ENCODE measurements around the gene KIRREL2. TPM values are rescaled to one million over a fixed set of nuclear protein-coding genes. Genes with fewer than 3 reads are reported as not detected.
"Not testable (repeated sequence)": the region's sequence is repeated elsewhere in the genome, so short reads cannot be mapped to it uniquely, and the experiment has no call there.

The KIRREL2 gene
- total RNA-seq, 2 donors from 2014 or later: 0.06 TPM; not detected in 1

DNA sequence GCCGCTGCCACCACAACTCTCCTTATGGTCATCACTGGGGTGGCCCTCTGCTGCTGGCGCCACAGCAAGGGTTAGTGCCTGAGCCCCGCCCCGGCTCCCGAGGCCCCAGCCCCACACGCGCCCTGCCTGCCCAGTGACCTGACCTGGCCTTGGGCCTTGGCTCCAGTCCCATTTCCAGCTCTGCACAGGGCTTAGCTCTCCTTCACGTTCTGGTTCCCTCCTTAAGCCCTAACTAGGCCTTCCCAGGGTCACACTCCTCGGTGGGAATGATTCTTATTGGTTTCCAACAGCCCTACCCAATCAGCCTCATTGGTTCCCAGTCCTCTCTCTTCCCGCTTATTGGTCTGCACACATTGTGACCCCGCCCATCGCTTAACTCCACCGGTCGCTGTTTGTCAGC lies 5.8 kb downstream of the KIRREL2 start:
- intact Hi-C loops (cut with DNase I): no loop called here

DNA sequence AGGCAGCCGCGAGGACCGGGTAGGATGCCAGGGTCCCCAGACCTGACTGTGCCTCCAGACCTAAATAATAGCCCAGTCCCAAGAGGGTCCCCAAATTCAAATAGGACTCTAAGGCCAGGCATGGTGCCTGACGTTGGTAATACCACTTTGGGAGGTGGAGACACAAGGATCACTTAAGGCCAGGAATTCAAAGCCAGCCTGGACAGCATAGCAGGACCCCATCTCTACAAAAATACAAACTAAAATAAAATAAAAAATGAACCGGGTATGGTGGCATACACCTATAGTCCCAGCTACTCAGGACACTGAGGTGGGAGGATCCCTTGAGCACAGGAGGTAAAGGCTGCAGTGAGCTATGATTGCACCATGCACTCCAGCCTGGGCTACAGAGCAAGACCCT lies 6.3 kb downstream of the KIRREL2 start:
- intact Hi-C loops (cut with DNase I): no loop called here
- DNase-seq: no peak
- ATAC-seq: no peak

More for the DNA sequence above, 5.8 kb downstream of the KIRREL2 start:
- no peak for ATAC-seq
- DNase-seq: no peak

DNA sequence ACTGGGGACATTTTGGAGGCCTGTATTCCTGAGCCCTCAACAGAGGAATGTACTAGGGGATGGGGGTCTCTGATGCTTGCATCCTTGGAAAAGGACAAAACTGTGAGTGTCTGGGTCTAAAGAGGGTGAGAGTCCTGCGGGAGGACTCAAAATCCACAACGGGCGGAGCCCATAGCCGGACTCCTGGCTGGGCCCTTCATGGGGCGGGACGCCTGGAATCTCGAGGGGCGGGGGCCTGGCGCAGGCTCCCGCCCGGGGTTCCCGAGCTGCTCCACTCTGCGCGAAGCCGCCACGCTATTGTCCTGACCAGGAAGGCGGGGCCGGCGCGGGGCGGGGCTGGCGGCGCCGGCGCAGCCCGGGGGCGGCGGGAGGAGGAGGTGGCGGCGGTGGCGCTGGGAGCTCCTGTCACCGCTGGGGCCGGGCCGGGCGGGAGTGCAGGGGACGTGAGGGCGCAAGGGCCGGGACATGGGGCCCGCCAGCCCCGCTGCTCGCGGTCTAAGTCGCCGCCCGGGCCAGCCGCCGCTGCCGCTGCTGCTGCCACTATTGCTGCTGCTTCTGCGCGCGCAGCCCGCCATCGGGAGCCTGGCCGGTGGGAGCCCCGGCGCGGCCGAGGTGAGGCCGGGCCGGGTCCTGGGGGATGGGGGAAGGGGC lies 11.6 kb downstream of the KIRREL2 start, which contains the start of gene APLP1:
APLP1 (plus strand) TSS at position 403 of the 651 bp plus-strand sequence; CDS start at position 466, 63 bp downstream.
- peak; percentile 84 for DNase-seq

DNA sequence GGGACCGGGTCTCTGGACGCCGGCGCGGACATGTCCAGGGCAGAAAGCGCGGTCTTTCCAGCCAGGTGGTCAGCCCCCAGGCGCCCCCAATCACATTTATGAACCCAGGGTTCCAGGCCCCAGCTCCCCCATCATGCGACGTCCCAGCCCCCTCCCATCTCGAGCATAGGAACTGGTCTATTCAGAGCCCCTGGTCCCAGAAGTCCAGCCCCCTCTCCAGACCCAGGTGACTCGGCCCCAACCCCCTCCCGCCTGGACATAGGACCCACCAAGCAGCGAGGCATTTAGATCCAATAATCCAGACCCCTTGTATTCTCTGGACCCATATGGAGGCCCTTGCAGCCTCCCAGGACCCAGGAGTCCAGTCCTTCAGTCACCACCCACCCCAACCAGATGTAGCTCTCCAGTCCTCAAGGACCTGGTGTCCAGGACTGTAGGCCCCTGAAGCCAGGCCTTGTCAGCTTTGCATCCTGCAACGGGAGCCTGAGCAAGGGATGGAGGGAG lies 12.2 kb downstream of the KIRREL2 start:
- peak in 1 of 2 donors; percentile 9 for ATAC-seq

More for the DNA sequence above, 11.6 kb downstream of the KIRREL2 start, which contains the start of gene APLP1:
- intact Hi-C loops (cut with DNase I): no loop called here
- peak; percentile 93 for ATAC-seq

DNA sequence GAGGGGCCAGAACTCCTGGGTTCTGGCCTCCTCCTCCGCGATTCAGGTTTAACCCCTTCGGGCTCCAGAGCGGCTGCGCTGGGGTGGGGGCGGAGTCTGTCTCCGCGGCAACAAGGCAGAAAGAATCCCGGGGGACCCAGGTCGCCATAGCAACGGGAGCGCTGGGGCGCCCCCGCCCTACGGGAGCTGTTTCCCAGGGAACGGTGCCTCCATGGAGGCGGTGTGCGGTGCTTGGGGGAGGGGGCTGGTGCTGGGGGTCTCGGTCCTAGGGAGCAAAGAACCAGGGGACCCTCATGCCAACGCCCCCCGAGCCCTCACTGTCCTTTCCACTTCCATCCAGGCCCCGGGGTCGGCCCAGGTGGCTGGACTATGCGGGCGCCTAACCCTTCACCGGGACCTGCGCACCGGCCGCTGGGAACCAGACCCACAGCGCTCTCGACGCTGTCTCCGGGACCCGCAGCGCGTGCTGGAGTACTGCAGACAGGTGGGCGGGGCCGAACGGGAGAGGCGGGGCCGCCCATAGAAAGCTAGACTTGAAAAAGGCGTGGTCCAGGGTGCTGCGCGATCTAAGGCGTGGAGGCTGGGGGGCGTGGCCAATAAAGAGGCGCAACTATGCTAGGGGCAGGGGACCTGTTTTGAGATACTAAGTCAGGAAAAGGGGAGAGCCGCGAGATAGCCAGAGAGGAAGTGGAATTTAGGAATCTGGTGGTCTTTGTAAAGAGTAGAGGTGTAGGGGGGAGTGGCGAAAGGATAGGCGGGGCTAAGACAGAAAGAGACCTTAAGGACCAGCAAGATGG lies 12.8 kb downstream of the KIRREL2 start:
- DNase-seq: peak; percentile 83
- intact Hi-C loops (cut with DNase I): no loop called here
- ATAC-seq: peak; percentile 72 to 87

More for the DNA sequence above, 12.2 kb downstream of the KIRREL2 start:
- intact Hi-C loops (cut with DNase I): no loop called here
- DNase-seq: no peak

DNA sequence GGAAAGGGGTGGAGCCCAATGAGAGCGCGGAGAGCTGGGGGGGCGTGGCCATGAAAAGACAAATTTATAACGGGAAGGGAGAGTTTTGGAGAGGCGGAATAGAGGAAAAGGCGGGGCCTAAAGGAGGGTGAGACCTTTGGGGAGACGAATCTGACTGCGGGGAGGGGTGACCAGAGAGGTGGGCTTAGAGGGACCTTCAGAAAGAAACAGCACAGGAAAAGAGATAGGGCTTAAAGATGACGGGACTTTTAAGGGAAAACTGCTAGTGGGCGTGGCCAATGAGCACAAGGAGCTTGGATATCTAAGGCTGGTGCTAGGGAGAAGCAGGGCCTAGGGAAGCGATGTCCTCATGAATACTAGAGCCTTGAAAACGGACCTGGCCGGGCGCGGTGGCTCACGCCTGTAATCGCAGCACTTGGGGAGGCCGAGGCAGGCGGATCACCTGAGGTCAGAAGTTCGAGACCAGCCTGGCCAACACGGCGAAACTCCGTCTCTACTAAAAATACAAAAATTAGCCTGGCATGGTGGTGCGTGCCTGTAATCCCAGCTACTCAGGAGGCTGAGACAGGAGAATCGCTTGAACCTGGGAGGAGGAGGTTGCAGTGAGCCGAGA lies 13.5 kb downstream of the KIRREL2 start:
- intact Hi-C loops (cut with DNase I); DNase-seq; ATAC-seq: not testable (repeated sequence)

DNA sequence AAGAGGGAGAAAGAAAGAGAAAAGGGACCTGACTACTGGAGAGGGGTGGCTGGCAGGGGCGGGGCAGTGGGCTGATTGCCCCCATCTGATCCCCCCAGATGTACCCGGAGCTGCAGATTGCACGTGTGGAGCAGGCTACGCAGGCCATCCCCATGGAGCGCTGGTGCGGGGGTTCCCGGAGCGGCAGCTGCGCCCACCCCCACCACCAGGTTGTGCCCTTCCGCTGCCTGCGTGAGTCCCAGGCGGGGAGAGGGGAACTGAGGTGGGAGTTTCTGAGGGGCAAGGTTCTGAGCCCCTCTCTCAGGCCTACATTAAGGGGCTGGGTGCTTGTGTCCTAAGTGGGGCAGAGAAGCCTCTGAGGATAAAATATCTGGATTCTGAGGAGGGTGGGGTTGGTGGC lies 14.1 kb downstream of the KIRREL2 start:
- intact Hi-C loops (cut with DNase I): no loop called here
- no peak for DNase-seq
- ATAC-seq: no peak

DNA sequence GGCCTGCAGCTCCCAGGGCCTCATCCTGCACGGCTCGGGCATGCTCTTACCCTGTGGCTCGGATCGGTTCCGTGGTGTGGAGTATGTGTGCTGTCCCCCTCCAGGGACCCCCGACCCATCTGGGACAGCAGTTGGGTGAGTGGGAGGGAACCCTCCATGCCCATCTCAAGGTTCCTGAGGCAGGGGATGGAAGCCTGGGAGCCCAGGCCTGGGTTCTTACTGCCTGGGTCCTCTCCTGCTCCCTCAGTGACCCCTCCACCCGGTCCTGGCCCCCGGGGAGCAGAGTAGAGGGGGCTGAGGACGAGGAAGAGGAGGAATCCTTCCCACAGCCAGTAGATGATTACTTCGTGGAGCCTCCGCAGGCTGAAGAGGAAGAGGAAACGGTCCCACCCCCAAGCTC lies 14.9 kb downstream of the KIRREL2 start:
- DNase-seq: no peak
- ATAC-seq: no peak
- intact Hi-C loops (cut with DNase I): no loop called here

DNA sequence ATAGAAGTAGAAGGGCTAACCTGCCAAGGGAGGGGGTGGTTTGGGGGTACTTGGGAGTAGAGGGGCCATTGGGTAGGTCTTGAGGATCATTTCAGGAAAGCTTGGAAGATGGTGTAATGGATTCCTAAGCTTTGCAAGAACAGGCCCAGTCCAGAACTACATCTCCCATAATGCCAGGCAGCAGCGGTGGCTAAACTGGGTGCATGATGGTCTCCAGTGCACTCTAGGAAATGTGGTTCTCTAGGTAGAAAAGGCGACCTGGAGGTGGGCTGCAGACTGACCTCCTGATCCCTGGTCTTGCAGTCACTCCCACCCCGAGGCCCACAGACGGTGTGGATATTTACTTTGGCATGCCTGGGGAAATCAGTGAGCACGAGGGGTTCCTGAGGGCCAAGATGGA lies 15.5 kb downstream of the KIRREL2 start:
- intact Hi-C loops (cut with DNase I): no loop called here
- DNase-seq (no peak), ATAC-seq (no peak)

DNA sequence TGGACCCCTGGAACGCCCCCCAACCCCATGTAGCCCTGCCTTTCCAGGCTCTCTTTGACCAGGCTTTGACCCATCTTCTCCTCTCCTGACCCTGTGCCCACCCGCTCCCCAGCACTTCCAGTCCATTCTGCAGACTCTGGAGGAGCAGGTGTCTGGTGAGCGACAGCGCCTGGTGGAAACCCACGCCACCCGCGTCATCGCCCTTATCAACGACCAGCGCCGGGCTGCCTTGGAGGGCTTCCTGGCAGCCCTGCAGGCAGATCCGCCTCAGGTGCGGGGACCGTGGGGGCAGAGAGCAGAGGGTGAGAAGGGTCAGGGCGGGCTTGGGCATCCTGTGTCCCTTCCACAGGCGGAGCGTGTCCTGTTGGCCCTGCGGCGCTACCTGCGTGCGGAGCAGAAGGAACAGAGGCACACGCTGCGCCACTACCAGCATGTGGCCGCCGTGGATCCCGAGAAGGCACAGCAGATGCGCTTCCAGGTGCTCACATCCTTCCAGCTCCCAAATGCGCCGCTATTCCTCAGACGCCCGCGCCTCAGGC lies 17.8 kb downstream of the KIRREL2 start:
- DNase-seq: no peak
- ATAC-seq: no peak
- intact Hi-C loops (cut with DNase I): no loop called here

DNA sequence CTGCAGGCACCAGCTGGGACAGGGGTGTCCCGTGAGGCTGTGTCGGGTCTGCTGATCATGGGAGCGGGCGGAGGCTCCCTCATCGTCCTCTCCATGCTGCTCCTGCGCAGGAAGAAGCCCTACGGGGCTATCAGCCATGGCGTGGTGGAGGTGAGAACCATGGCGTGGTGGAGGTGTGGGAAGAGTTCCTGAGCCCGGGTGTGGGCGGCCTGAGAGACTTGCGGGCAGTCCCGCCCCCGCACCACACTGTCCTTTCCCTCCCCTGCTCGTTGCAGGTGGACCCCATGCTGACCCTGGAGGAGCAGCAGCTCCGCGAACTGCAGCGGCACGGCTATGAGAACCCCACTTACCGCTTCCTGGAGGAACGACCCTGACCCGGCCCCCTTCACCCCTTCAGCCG lies 22.4 kb downstream of the KIRREL2 start:
- no peak for ATAC-seq
- no peak for DNase-seq
- intact Hi-C loops (cut with DNase I): no loop called here

DNA sequence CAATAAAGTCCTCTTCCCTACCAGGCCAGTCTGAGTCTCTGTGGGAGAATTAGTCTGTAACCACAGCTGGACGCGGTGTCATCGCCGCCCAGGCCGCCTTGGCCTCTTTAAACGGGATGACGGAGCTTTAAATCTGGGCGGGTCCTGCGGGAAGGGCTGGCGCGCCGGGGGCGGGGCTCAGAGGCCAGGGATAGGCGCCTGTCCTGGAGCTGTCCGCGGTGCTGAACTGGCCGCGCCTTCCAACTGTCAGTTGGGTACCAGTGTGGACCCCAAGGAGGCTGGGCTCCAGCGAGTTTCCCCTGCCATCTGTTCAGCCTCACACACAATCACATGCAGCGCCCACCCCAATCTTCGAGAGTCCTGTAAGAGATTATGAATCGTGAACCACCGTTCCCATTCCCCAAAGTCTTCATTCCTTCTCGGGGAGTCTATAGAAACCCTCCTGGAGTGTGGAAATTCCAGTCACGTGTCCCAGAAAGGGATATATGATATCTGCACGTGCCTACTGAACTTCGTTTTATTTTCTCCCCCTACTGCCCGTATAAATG lies 23.1 kb downstream of the KIRREL2 start:
- intact Hi-C loops (cut with DNase I): loop anchor here (5.0 kb wide), 2 partner anchors 47 to 52 kb away; no protein-coding TSS in a partner anchor
- peak; percentile 96 to 98 for ATAC-seq
- peak; percentile 95 for DNase-seq

DNA sequence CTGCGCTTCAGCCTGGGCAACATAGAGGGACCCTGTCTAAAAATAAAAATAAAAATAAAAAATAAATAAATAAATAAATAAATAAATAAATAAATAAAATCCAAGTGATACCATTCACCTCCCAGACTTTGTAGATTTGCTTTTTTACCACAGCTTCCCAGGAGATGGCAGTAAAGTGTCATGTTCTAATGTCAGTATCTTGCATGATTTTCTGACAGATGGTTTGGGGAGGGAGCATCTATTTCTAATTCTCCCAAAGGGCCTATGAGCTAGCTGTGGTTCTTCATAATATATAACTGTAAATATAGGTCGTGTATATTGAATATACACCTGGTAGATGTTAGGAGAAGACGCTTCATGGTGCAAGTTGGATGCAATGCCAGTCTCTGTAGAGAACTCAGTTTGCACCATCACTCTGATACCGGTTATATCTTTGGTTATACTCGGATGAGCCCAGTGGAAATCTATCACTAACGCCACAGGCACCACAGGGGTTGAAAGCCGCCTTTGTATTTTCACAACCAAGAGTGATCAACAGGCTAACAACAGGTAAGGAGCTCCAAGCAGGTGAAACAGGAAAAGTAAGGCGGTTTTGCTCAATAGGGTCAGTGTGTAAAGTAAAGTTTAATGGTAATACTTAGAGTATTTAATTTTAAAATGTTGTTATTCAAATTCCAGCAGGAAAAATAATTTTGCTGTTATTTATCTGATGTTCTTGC lies 25.6 kb downstream of the KIRREL2 start:
- ATAC-seq (peak in 1 of 2 donors; percentile 32), DNase-seq (no peak)
- intact Hi-C loops (cut with DNase I): loop anchor here (5.0 kb wide), 2 partner anchors 45 to 50 kb away; no protein-coding TSS in a partner anchor

DNA sequence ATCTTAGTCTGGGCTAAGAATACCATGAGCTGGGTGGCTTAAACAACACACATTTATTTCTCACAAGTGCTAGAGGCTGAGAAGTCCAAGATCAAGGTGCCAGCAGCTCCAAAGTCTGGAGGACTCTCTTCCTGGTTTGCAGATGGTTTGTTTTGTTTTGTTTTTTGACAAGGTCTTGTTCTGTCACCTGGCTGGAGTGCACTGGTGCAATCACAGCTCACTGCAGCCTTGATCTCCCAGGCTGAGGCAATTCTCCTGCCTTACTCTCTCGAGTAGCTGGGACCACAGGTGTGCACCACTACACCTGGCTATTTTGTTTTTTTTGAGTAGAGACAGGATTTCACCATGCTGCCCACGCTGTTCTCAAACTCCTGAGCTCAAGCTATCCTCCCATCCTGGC lies 27.2 kb downstream of the KIRREL2 start:
- ATAC-seq: no peak
- intact Hi-C loops (cut with DNase I): loop anchor here (5.0 kb wide), 2 partner anchors 43 to 48 kb away; no protein-coding TSS in a partner anchor
- DNase-seq: no peak

DNA sequence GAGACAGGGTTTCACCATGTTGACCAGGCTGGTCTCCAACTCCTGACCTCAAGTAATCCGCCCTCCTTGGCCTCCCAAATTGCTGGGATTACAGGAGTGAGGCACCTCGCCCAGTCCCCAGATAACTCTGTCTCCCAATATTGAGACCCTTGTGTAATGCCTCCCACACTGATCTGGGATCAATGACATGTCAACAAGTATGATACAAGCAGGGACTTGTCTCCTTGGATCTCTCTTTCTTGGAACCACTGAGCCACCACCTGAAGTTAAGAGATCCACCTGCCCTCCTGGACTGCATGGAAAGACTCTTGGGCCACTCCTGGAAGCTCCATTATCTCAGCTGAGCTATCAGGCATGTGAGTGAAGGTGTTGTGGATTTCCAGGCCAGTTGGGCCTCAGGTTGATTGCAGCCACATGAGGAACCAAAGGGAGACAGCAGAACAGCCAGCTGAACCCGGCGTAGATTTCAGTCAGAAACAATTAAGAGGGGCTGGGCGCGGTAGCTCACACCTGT lies 28.6 kb downstream of the KIRREL2 start:
- ATAC-seq: no peak
- no peak for DNase-seq
- intact Hi-C loops (cut with DNase I): no loop called here

DNA sequence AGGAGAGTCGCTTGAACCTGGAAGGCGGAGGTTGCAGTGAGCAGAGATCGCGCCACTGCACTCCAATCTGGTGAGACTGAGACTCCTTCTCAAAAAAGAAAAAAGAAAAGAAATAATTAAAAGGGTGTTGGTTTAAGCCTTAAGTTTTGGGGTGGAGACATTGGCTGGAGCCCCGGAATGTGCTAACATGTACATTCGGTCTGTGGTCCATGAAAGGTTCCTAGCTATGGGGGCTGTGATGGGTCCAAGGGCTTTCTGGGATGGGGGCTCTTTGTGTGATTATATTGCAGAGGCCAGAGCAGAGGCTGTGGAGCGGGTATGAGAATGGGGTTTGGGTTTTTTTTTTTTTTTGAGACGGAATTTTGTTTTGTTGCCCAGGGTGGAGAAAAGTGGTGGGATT lies 29.2 kb downstream of the KIRREL2 start:
- intact Hi-C loops (cut with DNase I): no loop called here
- ATAC-seq (no peak), DNase-seq (no peak)

DNA sequence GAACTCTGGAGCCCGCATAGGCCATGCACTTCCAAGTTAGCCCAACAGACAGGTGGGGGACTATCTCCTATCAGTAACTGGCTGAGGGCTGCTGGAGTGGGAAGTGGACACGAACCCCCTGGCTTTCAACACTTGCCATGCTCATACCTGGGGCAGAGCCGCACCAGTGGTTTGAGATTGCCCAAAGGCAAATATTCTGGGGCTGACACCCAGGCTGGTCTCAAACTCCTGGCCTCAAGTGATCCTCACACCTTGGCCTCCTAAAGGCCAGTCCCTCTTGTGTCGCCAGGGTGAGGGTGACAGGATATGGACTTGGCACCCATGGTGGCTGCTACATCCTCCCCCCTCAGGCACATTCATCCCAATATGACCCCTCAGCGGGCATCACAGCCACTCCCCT lies 30.5 kb downstream of the KIRREL2 start:
- ATAC-seq: no peak
- DNase-seq: no peak
- intact Hi-C loops (cut with DNase I): no loop called here

DNA sequence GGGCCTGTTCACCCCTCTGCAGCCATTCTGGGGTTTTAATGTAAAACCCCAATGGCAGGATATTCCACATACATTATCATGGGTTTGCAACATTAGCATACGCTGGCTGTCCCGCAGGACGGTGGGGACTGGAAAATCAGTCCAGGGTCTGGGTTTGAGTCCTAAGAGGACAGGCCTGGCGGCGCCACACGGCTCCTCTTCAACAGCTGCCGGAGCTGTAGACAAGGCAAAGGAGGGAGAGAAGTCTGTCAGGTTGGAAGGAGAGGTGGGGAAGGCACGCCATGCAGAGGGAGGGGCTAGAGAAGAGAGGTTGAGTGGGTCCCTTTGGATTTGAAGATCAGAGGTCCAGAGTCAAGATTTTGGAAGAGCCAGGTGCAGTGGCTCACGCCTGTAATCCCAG lies 31.7 kb downstream of the KIRREL2 start:
- DNase-seq: no peak
- intact Hi-C loops (cut with DNase I): no loop called here
- ATAC-seq: no peak

Measured in left cardiac atrium (tissue), 4 donors.